Dendritic cell treated with granulocyte-macrophage colony-stimulating factor and Interleukin-4, amounts not matched to agents 40 ng/mL and 50 ng/mL, for 4 days (primary cell): Measurements from ENCODE around the gene OTUD7B.

ENCODE experiments used
- H3K27ac Mint-ChIP-seq: one replicate; pipeline ENCODE4 v1.8.0; 2022; ENCODE audit warnings: mild to moderate bottlenecking, mixed read lengths
- H3K27me3 Mint-ChIP-seq: one replicate; pipeline ENCODE4 v1.8.0; 2022; ENCODE audit warnings: mild to moderate bottlenecking, mixed read lengths
- H3K36me3 Mint-ChIP-seq: one replicate; pipeline ENCODE4 v1.8.0; 2022; ENCODE audit warnings: low read depth, mixed read lengths
- H3K4me1 Mint-ChIP-seq: one replicate; pipeline ENCODE4 v1.8.0; 2022; ENCODE audit warnings: low read depth, mixed read lengths
- H3K4me3 Mint-ChIP-seq: one replicate; pipeline ENCODE4 v1.8.0; 2022; ENCODE audit warnings: mild to moderate bottlenecking, moderate library complexity, mixed read lengths
- H3K9me3 Mint-ChIP-seq: one replicate; pipeline ENCODE4 v1.8.0; 2022; ENCODE audit warnings: mixed read lengths
- intact Hi-C: fragments of 100-400 bp; cut with micrococcal nuclease; formaldehyde crosslinking; loops from one replicate; pipeline ENCODE4 v1.15.0; 2022

OTUD7B gene

DNA sequence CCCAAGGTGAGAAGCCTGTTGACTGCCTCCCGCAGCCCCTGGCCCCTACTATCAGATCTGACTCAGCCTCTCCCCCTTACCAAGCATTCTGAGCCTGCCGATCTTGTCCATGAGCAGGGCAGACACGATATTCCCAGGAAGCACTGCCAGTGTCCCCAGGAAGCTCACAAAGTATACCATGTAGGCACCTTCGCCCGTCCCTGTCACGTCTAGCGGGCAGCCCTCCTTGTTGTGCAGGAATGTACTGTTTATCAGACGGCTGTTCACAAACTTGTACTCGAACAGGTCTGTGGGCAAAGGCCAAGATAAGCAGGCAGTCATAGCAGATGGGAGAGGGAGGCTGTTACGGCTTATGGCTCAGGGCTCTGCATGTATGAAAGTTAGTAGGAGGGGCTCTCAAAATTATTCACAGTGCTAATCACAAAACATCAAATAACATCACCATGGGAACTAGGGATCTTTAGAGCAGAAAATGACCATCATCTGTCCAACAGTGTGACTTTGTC, 103.9 kb downstream of the OTUD7B start:
- Mint-ChIP-seq H3K36me3 (no peaks in the 10 kb centered on the region), H3K9me3 (no peaks in the 10 kb centered on the region), H3K27me3 (no peaks in the 10 kb centered on the region), H3K27ac (no peak overlapping the region), H3K4me1 (no peaks in the 10 kb centered on the region), H3K4me3 (no peak overlapping the region)
- intact Hi-C loops = no loop called here

DNA sequence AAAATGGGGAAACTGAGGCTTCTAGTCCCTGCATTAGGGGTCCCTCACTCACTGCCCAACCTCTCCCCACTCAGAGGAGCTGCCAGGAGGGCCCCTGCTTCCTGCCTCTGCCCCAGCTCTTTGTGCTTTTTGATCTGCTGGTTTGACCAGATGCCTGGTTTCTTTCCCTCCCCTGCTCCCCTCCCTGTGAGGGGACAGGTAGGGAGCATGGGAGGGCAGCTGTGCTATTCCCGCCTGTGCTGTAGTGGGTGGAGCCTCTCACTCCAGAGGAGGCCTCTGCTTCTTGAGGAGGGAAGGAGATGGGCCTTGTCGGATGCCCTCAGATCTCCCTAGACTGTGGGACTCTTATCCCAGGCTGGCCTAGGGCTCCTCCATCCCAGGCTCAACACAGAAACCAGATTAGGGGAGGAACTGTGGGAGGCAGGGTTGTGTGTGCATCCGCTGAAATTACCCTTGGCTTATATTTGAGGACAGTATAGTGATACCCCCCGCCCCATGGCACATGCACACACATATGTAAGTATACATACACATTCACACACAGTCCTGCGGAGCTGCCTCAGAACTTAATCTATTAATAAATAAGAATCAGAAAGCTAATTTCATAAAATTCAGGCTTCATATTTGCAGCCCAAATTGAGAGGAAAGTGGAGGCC, 106.6 kb downstream of the OTUD7B start:
- intact Hi-C loops = no loop called here
- Mint-ChIP-seq H3K27me3 (no peaks in the 10 kb centered on the region), H3K9me3 (peaks cover 8% of the 10 kb centered on the region), H3K4me1 (peaks cover 20% of the 10 kb centered on the region), H3K36me3 (peaks cover 6% of the 10 kb centered on the region), H3K27ac (no peak overlapping the region), H3K4me3 (no peak overlapping the region)

DNA sequence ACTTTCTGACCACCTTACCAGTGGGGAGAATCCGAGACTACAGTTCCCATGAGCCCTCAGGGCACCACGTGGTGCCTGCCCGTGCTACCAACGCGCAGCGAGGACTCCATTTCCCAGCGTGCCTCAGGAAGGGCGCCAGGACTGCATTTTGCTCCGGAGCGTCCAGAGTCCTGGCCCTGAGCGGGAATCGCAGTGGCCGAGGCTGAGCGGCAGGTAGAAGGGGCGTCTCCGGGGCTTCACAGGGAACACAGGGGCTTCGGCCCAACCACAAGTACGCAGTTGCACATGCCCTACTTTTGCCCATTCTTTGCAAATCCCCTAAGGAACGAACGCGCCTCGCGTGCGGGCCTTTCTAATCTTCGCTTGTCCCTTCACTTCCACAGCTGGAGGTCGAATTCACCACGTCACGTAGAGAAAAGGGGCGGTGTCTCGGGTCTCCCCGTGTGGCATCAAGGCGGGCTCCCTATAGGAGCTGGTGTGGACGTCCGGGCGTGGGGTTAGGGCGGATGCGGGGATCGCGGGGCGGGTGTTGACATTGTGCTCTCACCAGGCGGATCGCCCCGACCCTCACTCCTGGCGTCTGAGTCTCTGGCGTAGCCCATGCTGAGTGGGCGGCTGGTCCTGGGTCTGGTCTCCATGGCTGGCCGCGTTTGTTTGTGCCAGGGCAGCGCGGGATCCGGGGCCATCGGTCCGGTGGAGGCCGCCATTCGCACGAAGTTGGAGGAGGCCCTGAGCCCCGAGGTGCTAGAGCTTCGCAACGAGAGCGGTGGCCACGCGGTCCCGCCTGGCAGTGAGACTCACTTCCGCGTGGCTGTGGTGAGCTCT, 110.9 kb downstream of the OTUD7B start, which contains the start of gene BOLA1:
Gene BOLA1, plus strand, starts transcription at position 109 of the 825 bp plus-strand sequence. Its CDS starts 492 bp downstream, at position 601.
- H3K27ac Mint-ChIP-seq = peak within 1 kb of the TSS; percentile 88
- intact Hi-C loops = loop anchor here (1.0 kb wide), 2 partner anchors 11 to 28 kb away; partner anchors contain the start of gene SF3B4
- peaks cover 11% of the 10 kb centered on the region for H3K9me3 Mint-ChIP-seq
- H3K36me3 Mint-ChIP-seq = peaks cover 6% of the 10 kb centered on the region
- H3K4me1 Mint-ChIP-seq = peaks cover 22% of the 10 kb centered on the region
- H3K27me3 Mint-ChIP-seq = no peaks in the 10 kb centered on the region
- H3K4me3 Mint-ChIP-seq = peak within 1 kb of the TSS; percentile 80

DNA sequence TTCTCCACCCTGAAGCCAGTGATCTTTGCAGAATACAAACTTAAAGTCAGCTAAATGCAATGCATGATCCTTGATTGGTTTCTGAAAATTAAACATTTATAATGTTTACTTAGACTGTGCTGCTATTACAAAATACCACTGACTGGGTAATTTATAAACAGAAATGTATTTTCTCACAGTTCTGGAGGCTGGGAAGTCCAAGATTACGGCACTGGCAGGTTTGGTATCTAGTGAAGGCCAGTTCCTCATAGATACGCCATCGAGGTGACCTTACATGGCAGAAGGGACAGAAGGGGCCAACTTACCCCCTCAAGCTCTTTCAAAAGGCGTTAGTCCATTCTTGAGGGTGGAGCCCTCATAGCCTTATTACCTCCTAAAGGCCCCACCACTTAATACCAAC, 114.0 kb downstream of the OTUD7B start:
- intact Hi-C loops = no loop called here
- Mint-ChIP-seq H3K27me3 (peaks cover 3% of the 10 kb centered on the region), H3K27ac (no peak overlapping the region), H3K9me3 (peaks cover 11% of the 10 kb centered on the region), H3K4me1 (peaks cover 26% of the 10 kb centered on the region), H3K4me3 (no peak overlapping the region), H3K36me3 (peaks cover 6% of the 10 kb centered on the region)

DNA sequence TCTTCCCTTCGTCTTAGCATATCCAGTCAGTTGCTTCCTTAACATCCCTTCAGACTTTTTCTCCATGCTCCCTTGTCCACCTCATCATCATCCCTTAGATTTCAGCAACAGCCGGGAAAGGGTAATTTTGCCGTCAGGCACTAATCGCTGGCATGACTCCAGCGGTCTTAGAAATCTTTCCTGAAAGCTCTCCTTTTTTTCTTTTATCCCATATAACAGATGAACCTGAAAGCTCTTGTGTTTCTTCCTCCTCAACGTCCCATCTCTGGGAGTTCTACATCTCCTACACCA, 121.6 kb downstream of the OTUD7B start:
- peaks cover 10% of the 10 kb centered on the region for H3K4me1 Mint-ChIP-seq
- no peaks in the 10 kb centered on the region for H3K27me3 Mint-ChIP-seq
- no peak overlapping the region for H3K27ac Mint-ChIP-seq
- no peak overlapping the region for H3K4me3 Mint-ChIP-seq
- H3K9me3 Mint-ChIP-seq = no peaks in the 10 kb centered on the region
- intact Hi-C loops = loop anchor here (1.0 to 2.0 kb wide), 2 partner anchors 10 to 72 kb away; partner anchors contain the start of gene BOLA1
- no peaks in the 10 kb centered on the region for H3K36me3 Mint-ChIP-seq

DNA sequence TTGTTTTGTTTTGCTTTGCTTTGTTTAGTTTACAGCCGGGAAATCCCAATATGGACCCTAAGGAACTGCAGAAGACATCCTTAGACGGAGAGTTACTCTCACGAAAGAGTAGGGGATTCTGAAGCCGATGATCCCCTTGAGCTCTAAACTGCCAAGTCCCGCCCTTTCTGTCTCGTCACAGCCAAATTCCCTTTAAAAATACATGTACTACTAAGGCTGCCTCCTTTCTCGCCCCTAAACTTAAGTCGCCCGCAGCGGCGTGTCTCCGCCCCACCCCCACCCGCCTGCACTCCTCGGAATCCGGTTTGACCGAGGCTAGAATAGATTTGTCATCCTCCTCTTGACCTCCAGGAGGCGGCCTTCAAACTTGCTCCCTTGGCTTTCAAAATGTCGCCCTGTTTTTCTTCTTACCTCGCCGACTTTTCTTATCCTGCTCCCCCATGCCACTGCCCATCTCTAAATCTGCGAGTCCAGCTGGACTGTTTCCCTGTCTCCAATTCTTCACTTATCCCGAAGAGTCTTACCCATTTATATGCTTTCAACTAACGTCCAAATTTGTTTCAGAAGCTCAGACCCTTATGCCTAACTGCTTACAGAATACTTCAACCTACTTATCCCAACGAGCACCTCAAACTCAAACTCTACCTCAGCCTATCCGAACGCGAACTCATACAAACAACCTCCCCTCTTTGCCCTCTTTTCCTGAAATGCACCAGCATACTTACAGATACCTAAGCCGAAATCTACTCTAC, 122.1 kb downstream of the OTUD7B start:
- H3K4me3 Mint-ChIP-seq = no peak overlapping the region

More for the DNA sequence above, 122.1 kb downstream of the OTUD7B start:
- intact Hi-C loops = loop anchor here (1.0 to 2.0 kb wide), 2 partner anchors 11 to 72 kb away; partner anchors contain the start of gene BOLA1
- H3K36me3 Mint-ChIP-seq = no peaks in the 10 kb centered on the region
- no peak overlapping the region for H3K27ac Mint-ChIP-seq
- peaks cover 15% of the 10 kb centered on the region for H3K4me1 Mint-ChIP-seq
- no peaks in the 10 kb centered on the region for H3K27me3 Mint-ChIP-seq
- H3K9me3 Mint-ChIP-seq = no peaks in the 10 kb centered on the region
